SK-N-SH treated with all-trans-retinoic acid at 6 μM for 48 hours (cell line): Measurements from ENCODE around the gene ALDOA.

Experiments
- ARNTL ChIP-seq: fragments of 450-650 bp; formaldehyde crosslinking; IDR thresholded peaks from 2 replicates; pipeline ENCODE4 v1.5.0; 2020; ENCODE audit warnings: low read depth, mild to moderate bottlenecking, moderate library complexity, borderline replicate concordance
- TCF4 ChIP-seq: fragments of 250-450 bp; sonication (Bioruptor Pico); IDR thresholded peaks from 2 replicates; pipeline ENCODE4 v1.8.0; 2021; ENCODE audit warnings: mild to moderate bottlenecking, moderate library complexity, borderline replicate concordance
- ZC3H10 ChIP-seq: fragments of 250-450 bp; sonication (Bioruptor Pico); IDR thresholded peaks from 2 replicates; pipeline ENCODE4 v1.5.1; 2021; ENCODE audit warnings: mild to moderate bottlenecking, moderate library complexity
- ZFP30 ChIP-seq: fragments of 450-650 bp; formaldehyde crosslinking; IDR thresholded peaks from 2 replicates; pipeline ENCODE4 v1.5.0; 2022; ENCODE audit warnings: mild to moderate bottlenecking, moderate library complexity

DNA sequence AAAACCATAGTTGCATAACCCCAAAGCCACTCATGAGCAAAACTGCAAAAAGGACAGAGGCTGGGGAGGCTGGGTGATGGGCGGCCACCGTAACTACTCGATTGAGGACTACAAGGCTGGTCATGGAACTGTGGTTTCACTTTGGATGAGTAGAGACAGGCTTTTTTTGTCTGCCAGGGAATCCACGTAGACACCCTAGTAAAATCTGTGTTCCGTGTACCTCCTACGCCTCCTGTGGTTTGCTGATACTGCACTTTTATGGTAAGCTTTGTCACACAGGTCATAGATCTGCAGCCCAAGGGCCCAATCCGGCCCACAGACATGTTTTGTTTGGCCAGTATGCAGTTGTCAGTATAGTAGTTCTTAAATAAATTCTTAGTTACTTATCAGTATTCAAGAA, 32.3 kb upstream of the ALDOA start:
- TF ChIP-seq ARNTL (CRISPR knock-in tag), result no peak
- no peak for TF ChIP-seq ZC3H10 (CRISPR knock-in tag)
- no peak for TF ChIP-seq ZFP30 (CRISPR knock-in tag)
- TF ChIP-seq TCF4 (CRISPR knock-in tag), result no peak
